Activated naive CD8-positive, alpha-beta T cell (primary cell): Measurements from ENCODE around the gene CCDC61.
A peak's percentile ranks its signal among the peaks of the same experiment; 100 is the strongest.

ENCODE experiments used
- H3K27ac Mint-ChIP-seq: one replicate; pipeline ENCODE4 v1.8.0; 2021; ENCODE audit warnings: mixed read lengths
- H3K27me3 Mint-ChIP-seq: one replicate; pipeline ENCODE4 v1.8.0; 2021; ENCODE audit warnings: mixed read lengths
- H3K36me3 Mint-ChIP-seq: one replicate; pipeline ENCODE4 v1.8.0; 2021; ENCODE audit warnings: mixed read lengths
- H3K4me1 Mint-ChIP-seq: one replicate; pipeline ENCODE4 v1.8.0; 2021; ENCODE audit warnings: low read depth, mixed read lengths
- H3K4me3 Mint-ChIP-seq: one replicate; pipeline ENCODE4 v1.8.0; 2021; ENCODE audit warnings: mild to moderate bottlenecking, mixed read lengths
- H3K9me3 Mint-ChIP-seq: one replicate; pipeline ENCODE4 v1.8.0; 2021; ENCODE audit warnings: low read depth, mixed read lengths

Gene CCDC61

GRCh38 chr19:45995715-45996385 is 583 bp downstream of the CCDC61 start:
- Mint-ChIP-seq H3K36me3 (peaks cover 6% of the 10 kb centered on the region), H3K4me3 (no peak overlapping the region), H3K27me3 (no peaks in the 10 kb centered on the region), H3K4me1 (peaks cover 22% of the 10 kb centered on the region), H3K9me3 (no peaks in the 10 kb centered on the region), H3K27ac (no peak overlapping the region)

- H3K27ac Mint-ChIP-seq: peak overlapping the region; percentile 11
- H3K9me3 Mint-ChIP-seq: no peaks in the 10 kb centered on the region
- no peak overlapping the region for H3K4me3 Mint-ChIP-seq
- peaks cover 26% of the 10 kb centered on the region for H3K4me1 Mint-ChIP-seq
- H3K27me3 Mint-ChIP-seq: no peaks in the 10 kb centered on the region
- H3K36me3 Mint-ChIP-seq: peaks cover 6% of the 10 kb centered on the region
These were observed 1.7 kb downstream of the CCDC61 start for GRCh38 chr19:45996933-45997332.

- Mint-ChIP-seq H3K36me3 (peaks cover 6% of the 10 kb centered on the region), H3K9me3 (no peaks in the 10 kb centered on the region), H3K27ac (no peak overlapping the region), H3K4me1 (peaks cover 26% of the 10 kb centered on the region), H3K27me3 (no peaks in the 10 kb centered on the region), H3K4me3 (no peak overlapping the region)
These were observed 3.6 kb downstream of the CCDC61 start for GRCh38 chr19:45998834-45999233.

GRCh38 chr19:45999653-46000121 is 4.4 kb downstream of the CCDC61 start:
- Mint-ChIP-seq H3K27ac (no peak overlapping the region), H3K27me3 (no peaks in the 10 kb centered on the region)

GRCh38 chr19:46000491-46001246 is 5.4 kb downstream of the CCDC61 start:
- H3K9me3 Mint-ChIP-seq: no peaks in the 10 kb centered on the region
- no peaks in the 10 kb centered on the region for H3K27me3 Mint-ChIP-seq
- peak overlapping the region; percentile 70 for H3K4me3 Mint-ChIP-seq
- no peak overlapping the region for H3K27ac Mint-ChIP-seq
- peaks cover 26% of the 10 kb centered on the region for H3K4me1 Mint-ChIP-seq
- peaks cover 9% of the 10 kb centered on the region for H3K36me3 Mint-ChIP-seq

More at GRCh38 chr19:45999653-46000121, 4.4 kb downstream of the CCDC61 start:
- Mint-ChIP-seq H3K4me3 (peak overlapping the region; percentile 54), H3K4me1 (peaks cover 26% of the 10 kb centered on the region), H3K9me3 (no peaks in the 10 kb centered on the region), H3K36me3 (peaks cover 6% of the 10 kb centered on the region)

- Mint-ChIP-seq H3K36me3 (peaks cover 4% of the 10 kb centered on the region), H3K4me3 (no peak overlapping the region), H3K27me3 (no peaks in the 10 kb centered on the region), H3K4me1 (peaks cover 26% of the 10 kb centered on the region), H3K9me3 (no peaks in the 10 kb centered on the region), H3K27ac (no peak overlapping the region)
These were observed 7.5 kb downstream of the CCDC61 start for GRCh38 chr19:46002678-46003275.

- Mint-ChIP-seq H3K36me3 (peaks cover 7% of the 10 kb centered on the region), H3K27ac (no peak overlapping the region), H3K9me3 (no peaks in the 10 kb centered on the region), H3K4me3 (no peak overlapping the region), H3K27me3 (no peaks in the 10 kb centered on the region), H3K4me1 (peaks cover under 1% of the 10 kb centered on the region)
These were observed 11.1 kb downstream of the CCDC61 start for GRCh38 chr19:46006411-46006810.

- H3K4me1 Mint-ChIP-seq: peaks cover 5% of the 10 kb centered on the region
- peaks cover 10% of the 10 kb centered on the region for H3K36me3 Mint-ChIP-seq
- no peaks in the 10 kb centered on the region for H3K9me3 Mint-ChIP-seq
- no peak overlapping the region for H3K4me3 Mint-ChIP-seq
- H3K27ac Mint-ChIP-seq: no peak overlapping the region
- peaks cover 5% of the 10 kb centered on the region for H3K27me3 Mint-ChIP-seq
These were observed 14.6 kb downstream of the CCDC61 start for GRCh38 chr19:46009530-46010510.

- no peak overlapping the region for H3K27ac Mint-ChIP-seq
- H3K4me3 Mint-ChIP-seq: peak overlapping the region; percentile 73
- H3K9me3 Mint-ChIP-seq: no peaks in the 10 kb centered on the region
- peaks cover 8% of the 10 kb centered on the region for H3K27me3 Mint-ChIP-seq
- H3K4me1 Mint-ChIP-seq: peaks cover 16% of the 10 kb centered on the region
- peaks cover 3% of the 10 kb centered on the region for H3K36me3 Mint-ChIP-seq
These were observed 19.3 kb downstream of the CCDC61 start for GRCh38 chr19:46014534-46014933.

- Mint-ChIP-seq H3K4me3 (peak overlapping the region; percentile 78), H3K9me3 (no peaks in the 10 kb centered on the region), H3K27ac (no peak overlapping the region), H3K4me1 (peaks cover 16% of the 10 kb centered on the region), H3K36me3 (peaks cover 3% of the 10 kb centered on the region), H3K27me3 (peaks cover 8% of the 10 kb centered on the region)
These were observed 19.8 kb downstream of the CCDC61 start for GRCh38 chr19:46014941-46015686.

GRCh38 chr19:46015687-46016425 is 20.6 kb downstream of the CCDC61 start:
- H3K4me3 Mint-ChIP-seq: peak overlapping the region; percentile 87
- H3K36me3 Mint-ChIP-seq: peaks cover 3% of the 10 kb centered on the region
- peaks cover 8% of the 10 kb centered on the region for H3K27me3 Mint-ChIP-seq
- H3K4me1 Mint-ChIP-seq: peaks cover 16% of the 10 kb centered on the region
- H3K9me3 Mint-ChIP-seq: no peaks in the 10 kb centered on the region
- H3K27ac Mint-ChIP-seq: no peak overlapping the region

GRCh38 chr19:46016426-46017094 is 21.3 kb downstream of the CCDC61 start:
- peaks cover 16% of the 10 kb centered on the region for H3K4me1 Mint-ChIP-seq
- H3K27ac Mint-ChIP-seq: no peak overlapping the region
- peak overlapping the region; percentile 87 for H3K4me3 Mint-ChIP-seq
- H3K27me3 Mint-ChIP-seq: peaks cover 8% of the 10 kb centered on the region
- no peaks in the 10 kb centered on the region for H3K9me3 Mint-ChIP-seq
- peaks cover 3% of the 10 kb centered on the region for H3K36me3 Mint-ChIP-seq

GRCh38 chr19:46017095-46017429 is 21.8 kb downstream of the CCDC61 start:
- H3K27me3 Mint-ChIP-seq: peaks cover 8% of the 10 kb centered on the region
- H3K27ac Mint-ChIP-seq: no peak overlapping the region
- H3K36me3 Mint-ChIP-seq: peaks cover 3% of the 10 kb centered on the region

More at GRCh38 chr19:46017095-46017429, 21.8 kb downstream of the CCDC61 start:
- Mint-ChIP-seq H3K9me3 (no peaks in the 10 kb centered on the region), H3K4me3 (peak overlapping the region; percentile 44), H3K4me1 (peaks cover 16% of the 10 kb centered on the region)
